ENCODE data around the gene HNRNPF.
A peak's percentile ranks its signal among the peaks of the same experiment; 100 is the strongest.

DNA sequence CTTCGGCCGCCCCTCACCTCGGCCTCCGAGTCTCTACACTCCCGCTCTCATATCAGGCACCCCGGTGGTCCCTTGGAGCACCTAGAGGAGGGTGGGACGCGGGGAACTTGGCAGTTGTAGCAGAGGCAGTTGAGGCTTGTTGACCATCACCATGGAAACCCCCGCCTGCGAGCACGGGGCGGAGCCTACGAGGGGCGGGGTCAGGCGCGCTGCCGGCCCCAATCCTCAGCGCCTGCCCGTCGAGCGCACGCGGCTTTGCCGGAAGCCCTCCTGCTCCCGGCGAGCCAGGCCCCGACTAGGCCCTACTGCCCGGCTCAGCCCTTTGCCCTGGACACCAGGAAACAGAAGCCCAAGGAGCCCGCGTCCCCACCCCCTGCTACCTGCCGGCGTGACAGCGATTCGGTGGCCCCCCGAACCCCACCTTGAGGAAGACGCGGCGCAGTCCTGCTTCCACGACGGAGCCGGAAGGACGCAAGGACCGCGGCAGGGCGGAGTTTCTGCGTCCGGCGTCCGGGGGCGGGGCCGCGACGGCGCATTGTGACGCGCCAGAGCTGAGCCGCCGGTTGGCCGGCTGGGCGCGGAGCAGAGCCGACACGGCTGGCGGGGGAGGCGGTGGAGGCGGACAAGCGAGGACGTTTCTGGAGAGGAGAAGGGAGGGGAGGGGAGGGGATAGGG lies at the start of gene HNRNPF:
- TF ChIP-seq CREB1 (IDR thresholded peaks at IDR 0.05) (peak; percentile 94), TEAD4 (IDR thresholded peaks at IDR 0.05; ENCODE audit: low read depth, low read length) (no peak), CHD1 (IDR thresholded peaks at IDR 0.05; ENCODE audit: low read depth, low read length) (no peak), BACH1 (IDR thresholded peaks at IDR 0.05; ENCODE audit: low read length) (no peak), RFX5 (IDR thresholded peaks at IDR 0.05; ENCODE audit: borderline replicate concordance, low read depth, low read length) (no peak), TCF12 (IDR thresholded peaks at IDR 0.05; ENCODE audit: low read depth, low read length) (no peak), EZH2 (IDR thresholded peaks at IDR 0.05; ENCODE audit: low read depth, low read length, severe bottlenecking) (no peak), YY1 (IDR thresholded peaks at IDR 0.05; ENCODE audit: low read depth, low read length) (no peak), JUND (IDR thresholded peaks at IDR 0.05; ENCODE audit: low read length) (no peak), TAF1 (IDR thresholded peaks at IDR 0.05; ENCODE audit: low read depth, low read length) (peak; percentile 75)
- TF ChIP-seq, protein P1, sequence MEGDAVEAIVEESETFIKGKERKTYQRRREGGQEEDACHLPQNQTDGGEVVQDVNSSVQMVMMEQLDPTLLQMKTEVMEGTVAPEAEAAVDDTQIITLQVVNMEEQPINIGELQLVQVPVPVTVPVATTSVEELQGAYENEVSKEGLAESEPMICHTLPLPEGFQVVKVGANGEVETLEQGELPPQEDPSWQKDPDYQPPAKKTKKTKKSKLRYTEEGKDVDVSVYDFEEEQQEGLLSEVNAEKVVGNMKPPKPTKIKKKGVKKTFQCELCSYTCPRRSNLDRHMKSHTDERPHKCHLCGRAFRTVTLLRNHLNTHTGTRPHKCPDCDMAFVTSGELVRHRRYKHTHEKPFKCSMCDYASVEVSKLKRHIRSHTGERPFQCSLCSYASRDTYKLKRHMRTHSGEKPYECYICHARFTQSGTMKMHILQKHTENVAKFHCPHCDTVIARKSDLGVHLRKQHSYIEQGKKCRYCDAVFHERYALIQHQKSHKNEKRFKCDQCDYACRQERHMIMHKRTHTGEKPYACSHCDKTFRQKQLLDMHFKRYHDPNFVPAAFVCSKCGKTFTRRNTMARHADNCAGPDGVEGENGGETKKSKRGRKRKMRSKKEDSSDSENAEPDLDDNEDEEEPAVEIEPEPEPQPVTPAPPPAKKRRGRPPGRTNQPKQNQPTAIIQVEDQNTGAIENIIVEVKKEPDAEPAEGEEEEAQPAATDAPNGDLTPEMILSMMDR (IDR thresholded peaks at IDR 0.05; ENCODE audit: control extremely low read depth in 1 of 3, insufficient read depth in 1 of 3, low read depth in 1 of 3, low read length in 3 of 3): no peak
- TF ChIP-seq, protein P2, sequence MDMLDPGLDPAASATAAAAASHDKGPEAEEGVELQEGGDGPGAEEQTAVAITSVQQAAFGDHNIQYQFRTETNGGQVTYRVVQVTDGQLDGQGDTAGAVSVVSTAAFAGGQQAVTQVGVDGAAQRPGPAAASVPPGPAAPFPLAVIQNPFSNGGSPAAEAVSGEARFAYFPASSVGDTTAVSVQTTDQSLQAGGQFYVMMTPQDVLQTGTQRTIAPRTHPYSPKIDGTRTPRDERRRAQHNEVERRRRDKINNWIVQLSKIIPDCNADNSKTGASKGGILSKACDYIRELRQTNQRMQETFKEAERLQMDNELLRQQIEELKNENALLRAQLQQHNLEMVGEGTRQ (IDR thresholded peaks at IDR 0.05; ENCODE audit: low read length): no peak

Measured in H1 (cell line).